HG03457 (cell line): ENCODE measurements around the gene RAC3.
"Not testable (repeated sequence)": the region's sequence is repeated elsewhere in the genome, so short reads cannot be mapped to it uniquely, and the experiment has no call there.

Experiments
- ATAC-seq: cut with Tn5 transposase; IDR thresholded peaks from one replicate; pipeline ENCODE4 v1.9.1; 2021; ENCODE audit warnings: moderate number of reproducible peaks; ENCODE audit not compliant: unreplicated experiment

Gene RAC3

GRCh38 chr17:82037889-82038195 is 6.4 kb downstream of the RAC3 start:
- no peak for ATAC-seq

- ATAC-seq: not testable (repeated sequence)
Observed at GRCh38 chr17:82038796-82039409, 7.4 kb downstream of the RAC3 start.

- no peak for ATAC-seq
Observed at GRCh38 chr17:82039695-82040299, 8.3 kb downstream of the RAC3 start.

- ATAC-seq: no peak
Observed at GRCh38 chr17:82041144-82041814, 9.8 kb downstream of the RAC3 start.

GRCh38 chr17:82042649-82043048 is 11.2 kb downstream of the RAC3 start:
- no peak for ATAC-seq

GRCh38 chr17:82043507-82043906 is 12.0 kb downstream of the RAC3 start:
- no peak for ATAC-seq

GRCh38 chr17:82045936-82046484 is 14.5 kb downstream of the RAC3 start:
- ATAC-seq: no peak

- ATAC-seq: no peak
Observed at GRCh38 chr17:82046903-82047302, 15.4 kb downstream of the RAC3 start.

- ATAC-seq: no peak
Observed at GRCh38 chr17:82047379-82047778, 15.9 kb downstream of the RAC3 start.

GRCh38 chr17:82047914-82048570 is 16.6 kb downstream of the RAC3 start:
- no peak for ATAC-seq

GRCh38 chr17:82048571-82048971 is 17.1 kb downstream of the RAC3 start:
- no peak for ATAC-seq

- no peak for ATAC-seq
Observed at GRCh38 chr17:82049106-82049505, 17.6 kb downstream of the RAC3 start.

GRCh38 chr17:82049521-82049971 is 18.1 kb downstream of the RAC3 start:
- no peak for ATAC-seq

GRCh38 chr17:82050152-82050760 is 18.8 kb downstream of the RAC3 start:
- no peak for ATAC-seq

GRCh38 chr17:82050761-82051641 is 19.5 kb downstream of the RAC3 start:
- ATAC-seq: no peak

GRCh38 chr17:82051776-82052637 is 20.5 kb downstream of the RAC3 start, which contains the start of the genes GPS1 and RFNG:
GPS1 (plus strand) TSS chr17:82051898; CDS start chr17:82051932, 34 bp downstream.
RFNG (minus strand) TSS chr17:82051811; CDS start chr17:82051766, 45 bp downstream.
- no peak for ATAC-seq

- ATAC-seq: no peak
Observed at GRCh38 chr17:82052638-82053059, 21.2 kb downstream of the RAC3 start.

- no peak for ATAC-seq
Observed at GRCh38 chr17:82053130-82053529, 21.7 kb downstream of the RAC3 start.
